ENCODE results near the gene CASP1. TPM values are rescaled to one million over a fixed set of nuclear protein-coding genes. Genes with fewer than 3 reads are reported as not detected.

The CASP1 gene
- polyA plus RNA-seq, 1 donor (not counting 4 experiments of a cell fraction or from before 2014, with no cell fraction given), result 69.1 TPM

- no peak overlapping the region for H3K27ac ChIP-seq (ENCODE audit: control insufficient read depth, insufficient read depth, low read length)
- H3K36me3 ChIP-seq (ENCODE audit: control insufficient read depth in 2 of 2, extremely low read depth in 1 of 2, insufficient read depth in 2 of 2, low read length in 2 of 2), result peaks cover 3 to 4% of the 10 kb centered on the region in 2 experiments
- peak overlapping the region; percentile 28 for H2AFZ ChIP-seq (ENCODE audit: control insufficient read depth, low read length)
- DNase-seq (ENCODE audit: low read depth, low spot score) (no peak), FAIRE-seq (no peak)
- H3K4me1 ChIP-seq (ENCODE audit: control insufficient read depth, extremely low read depth, insufficient read depth, low read length), result peaks cover 5% of the 10 kb centered on the region
- H3K79me2 ChIP-seq (ENCODE audit: control insufficient read depth, insufficient read depth, low read length), result no peaks in the 10 kb centered on the region
- H3K9me1 ChIP-seq (ENCODE audit: control insufficient read depth, extremely low read depth, insufficient read depth, low read length), result no peaks in the 10 kb centered on the region
- dilution Hi-C loops (cut with MboI; ENCODE audit: extremely low pct_ligation_motif_present, low sequenced_read_pairs), result no loop called here
- peak overlapping the region; percentile 14 to 45 (median 23) for H3K4me3 ChIP-seq (ENCODE audit: control insufficient read depth in 2 of 3, extremely low read depth in 1 of 3, insufficient read depth in 2 of 3, low read depth in 1 of 3, low read length in 3 of 3)
- no peaks in the 10 kb centered on the region for H4K20me1 ChIP-seq (ENCODE audit: control insufficient read depth, extremely low read depth, insufficient read depth, low read length)
- TF ChIP-seq EZH2 (IDR thresholded peaks at IDR 0.05; ENCODE audit: low read length), result no peak
- TF ChIP-seq, protein P1, sequence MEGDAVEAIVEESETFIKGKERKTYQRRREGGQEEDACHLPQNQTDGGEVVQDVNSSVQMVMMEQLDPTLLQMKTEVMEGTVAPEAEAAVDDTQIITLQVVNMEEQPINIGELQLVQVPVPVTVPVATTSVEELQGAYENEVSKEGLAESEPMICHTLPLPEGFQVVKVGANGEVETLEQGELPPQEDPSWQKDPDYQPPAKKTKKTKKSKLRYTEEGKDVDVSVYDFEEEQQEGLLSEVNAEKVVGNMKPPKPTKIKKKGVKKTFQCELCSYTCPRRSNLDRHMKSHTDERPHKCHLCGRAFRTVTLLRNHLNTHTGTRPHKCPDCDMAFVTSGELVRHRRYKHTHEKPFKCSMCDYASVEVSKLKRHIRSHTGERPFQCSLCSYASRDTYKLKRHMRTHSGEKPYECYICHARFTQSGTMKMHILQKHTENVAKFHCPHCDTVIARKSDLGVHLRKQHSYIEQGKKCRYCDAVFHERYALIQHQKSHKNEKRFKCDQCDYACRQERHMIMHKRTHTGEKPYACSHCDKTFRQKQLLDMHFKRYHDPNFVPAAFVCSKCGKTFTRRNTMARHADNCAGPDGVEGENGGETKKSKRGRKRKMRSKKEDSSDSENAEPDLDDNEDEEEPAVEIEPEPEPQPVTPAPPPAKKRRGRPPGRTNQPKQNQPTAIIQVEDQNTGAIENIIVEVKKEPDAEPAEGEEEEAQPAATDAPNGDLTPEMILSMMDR (optimal IDR thresholded peaks at IDR 0.05 in 1 of 3, IDR thresholded peaks at IDR 0.05 in 1 of 3, conservative IDR thresholded peaks at IDR 0.05 in 1 of 3; ENCODE audit: extremely low read depth in 1 of 3, insufficient read depth in 2 of 3, low read length in 3 of 3), result no peak
- no peaks in the 10 kb centered on the region for H3K9me3 ChIP-seq (ENCODE audit: control insufficient read depth, low read depth, low read length)
- peak overlapping the region; percentile 63 for H3K4me2 ChIP-seq (ENCODE audit: control insufficient read depth, extremely low read depth, insufficient read depth, low read depth, low read length)
- no peaks in the 10 kb centered on the region for H3K27me3 ChIP-seq (ENCODE audit: control insufficient read depth, extremely low read depth, insufficient read depth, low read length)
- H3K9ac ChIP-seq (ENCODE audit: control insufficient read depth, extremely low read depth, insufficient read depth, low read length), result no peak overlapping the region
These were observed 1.2 kb downstream of the CASP1 start for GRCh38 chr11:105033781-105034180.

DNA sequence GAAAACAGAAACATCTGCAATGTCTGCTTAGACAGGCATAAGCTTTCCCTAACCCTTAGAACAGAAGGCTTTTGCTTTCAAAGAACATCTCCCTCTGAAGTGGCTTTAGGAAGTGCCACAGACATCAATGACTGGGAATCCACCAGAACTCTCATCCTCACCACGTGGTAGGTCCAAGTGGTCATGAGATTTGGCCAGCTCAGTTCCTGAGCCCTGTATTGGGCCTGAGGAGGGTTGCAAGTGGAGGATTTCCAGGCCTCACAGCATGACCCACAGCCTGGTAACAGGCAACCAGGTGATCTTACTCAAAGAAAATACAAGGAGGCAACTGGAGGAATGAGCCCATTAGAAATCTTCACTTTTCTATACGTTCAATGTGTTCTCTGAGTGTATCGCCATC is 1.6 kb downstream of the CASP1 start:
- Histone ChIP-seq H3K9me3 (ENCODE audit: control insufficient read depth, low read depth, low read length) (no peaks in the 10 kb centered on the region), H3K79me2 (ENCODE audit: control insufficient read depth, insufficient read depth, low read length) (no peaks in the 10 kb centered on the region), H3K4me1 (ENCODE audit: control insufficient read depth, extremely low read depth, insufficient read depth, low read length) (peaks cover 5% of the 10 kb centered on the region), H4K20me1 (ENCODE audit: control insufficient read depth, extremely low read depth, insufficient read depth, low read length) (no peaks in the 10 kb centered on the region), H2AFZ (ENCODE audit: control insufficient read depth, low read length) (no peak overlapping the region), H3K4me2 (ENCODE audit: control insufficient read depth, extremely low read depth, insufficient read depth, low read depth, low read length) (peak overlapping the region; percentile 63), H3K36me3 (ENCODE audit: control insufficient read depth in 2 of 2, extremely low read depth in 1 of 2, insufficient read depth in 2 of 2, low read length in 2 of 2) (peaks cover 3 to 4% of the 10 kb centered on the region in 2 experiments), H3K9me1 (ENCODE audit: control insufficient read depth, extremely low read depth, insufficient read depth, low read length) (no peaks in the 10 kb centered on the region), H3K27ac (ENCODE audit: control insufficient read depth, insufficient read depth, low read length) (no peak overlapping the region), H3K4me3 (ENCODE audit: control insufficient read depth in 2 of 3, extremely low read depth in 1 of 3, insufficient read depth in 2 of 3, low read depth in 1 of 3, low read length in 3 of 3) (no peak overlapping the region), H3K27me3 (ENCODE audit: control insufficient read depth, extremely low read depth, insufficient read depth, low read length) (no peaks in the 10 kb centered on the region), H3K9ac (ENCODE audit: control insufficient read depth, extremely low read depth, insufficient read depth, low read length) (no peak overlapping the region)
- FAIRE-seq (no peak), DNase-seq (ENCODE audit: low read depth, low spot score) (no peak)
- TF ChIP-seq EZH2 (IDR thresholded peaks at IDR 0.05; ENCODE audit: low read length), result no peak
- TF ChIP-seq, protein P1 (optimal IDR thresholded peaks at IDR 0.05 in 1 of 3, IDR thresholded peaks at IDR 0.05 in 1 of 3, conservative IDR thresholded peaks at IDR 0.05 in 1 of 3; ENCODE audit: extremely low read depth in 1 of 3, insufficient read depth in 2 of 3, low read length in 3 of 3), result no peak
- dilution Hi-C loops (cut with MboI; ENCODE audit: extremely low pct_ligation_motif_present, low sequenced_read_pairs), result no loop called here

Measured in keratinocyte (primary cell).